ENCODE results near the gene ZNF512.

ZNF512 gene

DNA sequence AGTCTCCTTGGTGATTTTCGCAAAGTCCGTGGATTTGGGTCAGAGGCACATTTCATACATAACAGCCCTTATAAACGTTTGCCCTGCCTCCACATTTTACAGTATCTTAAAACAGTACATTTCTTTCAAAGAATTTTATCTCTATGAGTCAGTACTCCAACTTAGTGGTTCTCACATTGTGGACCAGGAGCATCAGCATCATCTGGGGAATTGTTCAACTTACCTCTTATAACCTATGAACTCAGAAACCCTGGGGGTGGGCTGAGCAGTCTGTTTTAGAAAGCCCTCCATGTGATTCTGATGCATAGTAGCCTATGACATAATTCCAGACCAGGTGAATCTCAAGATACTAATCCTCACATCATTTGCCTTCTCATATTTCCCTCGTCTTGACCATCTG, 68.2 kb downstream of the ZNF512 start:
- Histone ChIP-seq H3K36me3 (peaks cover 82% of the 10 kb centered on the region), H3K4me3 (ENCODE audit: low read depth, low read length) (no peak overlapping the region), H3K27ac (peak overlapping the region; percentile 65), H3K27me3 (ENCODE audit: insufficient read depth, low read depth, severe bottlenecking) (no peaks in the 10 kb centered on the region), H3K9me3 (ENCODE audit: severe bottlenecking) (no peaks in the 10 kb centered on the region)
- TF ChIP-seq, protein P1, sequence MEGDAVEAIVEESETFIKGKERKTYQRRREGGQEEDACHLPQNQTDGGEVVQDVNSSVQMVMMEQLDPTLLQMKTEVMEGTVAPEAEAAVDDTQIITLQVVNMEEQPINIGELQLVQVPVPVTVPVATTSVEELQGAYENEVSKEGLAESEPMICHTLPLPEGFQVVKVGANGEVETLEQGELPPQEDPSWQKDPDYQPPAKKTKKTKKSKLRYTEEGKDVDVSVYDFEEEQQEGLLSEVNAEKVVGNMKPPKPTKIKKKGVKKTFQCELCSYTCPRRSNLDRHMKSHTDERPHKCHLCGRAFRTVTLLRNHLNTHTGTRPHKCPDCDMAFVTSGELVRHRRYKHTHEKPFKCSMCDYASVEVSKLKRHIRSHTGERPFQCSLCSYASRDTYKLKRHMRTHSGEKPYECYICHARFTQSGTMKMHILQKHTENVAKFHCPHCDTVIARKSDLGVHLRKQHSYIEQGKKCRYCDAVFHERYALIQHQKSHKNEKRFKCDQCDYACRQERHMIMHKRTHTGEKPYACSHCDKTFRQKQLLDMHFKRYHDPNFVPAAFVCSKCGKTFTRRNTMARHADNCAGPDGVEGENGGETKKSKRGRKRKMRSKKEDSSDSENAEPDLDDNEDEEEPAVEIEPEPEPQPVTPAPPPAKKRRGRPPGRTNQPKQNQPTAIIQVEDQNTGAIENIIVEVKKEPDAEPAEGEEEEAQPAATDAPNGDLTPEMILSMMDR (IDR thresholded peaks at IDR 0.05; ENCODE audit: low read depth, low read length): no peak
- DNase-seq: peak; percentile 55

DNA sequence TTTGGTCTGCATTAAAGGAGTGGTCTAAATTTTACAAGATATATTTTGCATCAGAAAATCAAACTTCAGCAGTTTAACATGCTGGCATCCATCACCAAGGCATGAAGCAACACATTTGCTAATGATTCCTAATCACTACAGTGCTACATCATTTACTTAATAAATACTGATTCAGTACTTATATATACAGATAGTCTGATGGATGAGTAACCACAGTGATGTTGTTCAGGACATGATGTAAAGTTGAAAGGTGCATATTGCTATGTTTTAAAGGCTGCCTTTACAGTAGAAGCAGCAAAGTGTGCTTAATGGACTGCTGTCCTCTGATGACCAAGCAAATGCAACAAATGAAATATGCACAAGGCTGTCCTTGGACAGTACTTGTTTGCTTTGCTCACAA, 69.5 kb downstream of the ZNF512 start:
- Histone ChIP-seq H3K36me3 (peaks cover 85% of the 10 kb centered on the region), H3K4me3 (ENCODE audit: low read depth, low read length) (no peak overlapping the region), H3K27ac (no peak overlapping the region; the same call in 1 of the 2 replicates), H3K9me3 (ENCODE audit: severe bottlenecking) (no peaks in the 10 kb centered on the region), H3K27me3 (ENCODE audit: insufficient read depth, low read depth, severe bottlenecking) (no peaks in the 10 kb centered on the region)
- DNase-seq: no peak
- TF ChIP-seq, protein P1 (IDR thresholded peaks at IDR 0.05; ENCODE audit: low read depth, low read length): no peak

DNA sequence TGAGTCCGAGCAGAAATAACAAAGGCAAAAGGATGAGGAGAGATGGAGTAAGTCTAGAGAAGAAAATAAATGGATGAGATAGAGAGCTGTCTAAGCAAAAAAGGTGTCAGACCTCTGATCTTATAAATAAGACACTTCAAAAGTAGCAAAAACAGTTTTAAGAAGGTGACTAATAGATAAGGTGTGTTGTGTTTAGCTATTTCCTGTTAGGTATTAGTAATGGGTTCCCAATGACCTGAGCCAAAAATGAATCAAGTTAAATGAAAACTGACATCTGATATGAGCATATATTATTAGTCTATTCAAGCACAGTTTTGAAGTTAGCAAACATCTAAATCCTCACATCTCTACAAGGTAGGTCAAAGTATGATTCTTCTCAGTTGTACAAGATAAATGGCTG, 69.9 kb downstream of the ZNF512 start:
- H3K9me3 ChIP-seq (ENCODE audit: severe bottlenecking): no peaks in the 10 kb centered on the region
- TF ChIP-seq, protein P1 (IDR thresholded peaks at IDR 0.05; ENCODE audit: low read depth, low read length): no peak
- H3K4me3 ChIP-seq (ENCODE audit: low read depth, low read length): no peak overlapping the region
- H3K27ac ChIP-seq: no peak overlapping the region
- peaks cover 85% of the 10 kb centered on the region for H3K36me3 ChIP-seq
- no peaks in the 10 kb centered on the region for H3K27me3 ChIP-seq (ENCODE audit: insufficient read depth, low read depth, severe bottlenecking)
- no peak for DNase-seq

DNA sequence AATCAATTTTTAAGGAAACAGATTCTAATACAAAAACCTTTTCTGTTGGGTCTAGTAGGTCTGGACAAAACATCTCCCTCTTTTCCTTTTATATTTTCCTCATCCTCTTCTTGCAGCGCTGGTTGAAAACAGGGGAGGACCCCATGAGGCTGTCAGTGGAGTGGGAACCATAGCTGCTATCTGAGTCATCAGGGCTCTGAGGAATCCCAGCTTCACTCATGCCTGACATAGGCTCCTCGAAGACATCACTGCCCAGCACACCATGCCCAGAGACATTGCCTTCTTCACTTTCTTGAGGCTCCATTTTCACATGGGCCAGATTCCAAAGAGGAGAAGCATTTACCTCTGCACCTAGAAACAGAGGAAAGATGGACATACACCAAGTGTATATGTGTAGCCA, 70.6 kb downstream of the ZNF512 start:
- TF ChIP-seq, protein P1 (IDR thresholded peaks at IDR 0.05; ENCODE audit: low read depth, low read length): no peak
- Histone ChIP-seq H3K36me3 (peaks cover 83% of the 10 kb centered on the region), H3K27ac (no peak overlapping the region), H3K4me3 (ENCODE audit: low read depth, low read length) (no peak overlapping the region), H3K27me3 (ENCODE audit: insufficient read depth, low read depth, severe bottlenecking) (no peaks in the 10 kb centered on the region), H3K9me3 (ENCODE audit: severe bottlenecking) (no peaks in the 10 kb centered on the region)
- DNase-seq: no peak

DNA sequence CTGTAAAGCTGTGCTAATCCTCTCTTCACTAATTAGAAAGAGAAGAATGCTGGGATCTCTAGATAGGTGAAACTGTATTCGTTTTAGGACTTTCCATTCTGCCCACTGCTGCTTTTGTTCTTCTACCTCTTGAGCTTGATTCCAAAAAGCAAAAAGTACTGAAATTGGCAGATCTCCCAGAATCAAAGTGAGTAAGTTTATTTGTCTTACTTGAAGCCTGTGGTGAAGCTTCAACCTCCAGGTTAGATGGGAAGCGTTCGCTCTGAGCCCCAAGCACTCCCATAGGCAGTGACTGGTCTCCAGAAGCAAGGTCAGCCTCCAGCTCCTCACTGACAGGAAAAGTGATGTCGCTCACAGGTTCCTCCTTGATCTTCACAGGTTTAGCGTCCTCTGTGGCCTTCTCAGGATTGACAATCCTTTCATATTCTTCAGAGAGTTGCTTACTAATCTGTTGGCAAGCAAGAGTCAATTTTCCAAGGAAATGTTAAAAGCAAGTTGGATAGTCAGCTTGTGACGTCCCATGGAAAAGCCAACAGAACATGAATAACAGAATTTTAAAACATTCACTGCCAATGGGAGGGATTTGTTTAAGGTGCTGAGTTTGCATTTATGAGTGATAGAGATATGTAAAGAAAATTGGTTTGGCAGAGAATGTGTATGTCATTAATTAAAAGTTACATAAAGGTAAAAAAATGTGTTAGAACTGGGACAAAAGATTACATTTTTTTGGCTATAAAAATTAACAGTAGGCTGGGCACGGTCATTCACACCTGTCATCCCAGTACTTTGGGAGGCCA, 72.5 kb downstream of the ZNF512 start:
- Histone ChIP-seq H3K36me3 (peaks cover 83% of the 10 kb centered on the region), H3K27me3 (ENCODE audit: insufficient read depth, low read depth, severe bottlenecking) (no peaks in the 10 kb centered on the region), H3K4me3 (ENCODE audit: low read depth, low read length) (no peak overlapping the region), H3K27ac (peak overlapping the region; percentile 52), H3K9me3 (ENCODE audit: severe bottlenecking) (no peaks in the 10 kb centered on the region)
- peak; percentile 38 for DNase-seq
- TF ChIP-seq, protein P1 (IDR thresholded peaks at IDR 0.05; ENCODE audit: low read depth, low read length): 0 out of 2 replicates have a peak, but pooled peaks have one; percentile 19

Measured in WERI-Rb-1 (cell line).